T-cell (primary cell): ENCODE results near the gene PRKAR2B. TPM values are rescaled to one million over a fixed set of nuclear protein-coding genes. Genes with fewer than 3 reads are reported as not detected.

Experiments used
- ATAC-seq, 4 experiments: fragments of 200-7000 bp in 3 of 4; fragments of 150-1000 bp in 1 of 4; cut with Tn5 transposase; replicated peaks in 1 of 4; 1 replicate in 3 of 4; 2 replicates in 1 of 4; pipeline ENCODE4 v1.10.0; 2021; ENCODE audit warnings: moderate library complexity in 3 of 4, mild to moderate bottlenecking in 2 of 4, moderate number of reproducible peaks in 1 of 4
- CTCF ChIA-PET, 2 donors: fragments of 300-600 bp; sonication (Branson Sonifier 250); formaldehyde crosslinking; loops; one replicate each; lab custom pipeline; 2022; ENCODE audit warnings: antibody characterized with exemption in 2 of 2; lab: Charles Lee
- POLR2A ChIA-PET, 2 donors: fragments of 300-600 bp; sonication (Branson Sonifier 250); formaldehyde crosslinking; loops; one replicate each; lab custom pipeline; 2022; ENCODE audit warnings: antibody characterized with exemption in 2 of 2; lab: Charles Lee
- DNase-seq, 35 experiments: peaks; one replicate each; pipeline versions ENCODE4 v3.0.0 to v3.0.0-alpha.2; 2013 to 2023
- H3K27ac ChIP-seq: one replicate; pipeline ENCODE4 v1.5.1; 2013; ENCODE audit warnings: low read length
- H3K27me3 ChIP-seq, 2 experiments: replicated peaks in 1 of 2; 1 replicate in 1 of 2; 2 replicates in 1 of 2; pipeline versions ENCODE4 v1.6.1 to v1.7.0; 2013; ENCODE audit warnings: low read length in 1 of 2, mixed read lengths in 1 of 2; ENCODE audit not compliant: control insufficient read depth in 2 of 2, insufficient read depth in 2 of 2; ENCODE audit errors: extremely low read depth in 1 of 2
- H3K36me3 ChIP-seq, 2 donors: 1 replicate in 1 of 2; 2 replicates in 1 of 2; pipeline versions ENCODE4 v1.6.1 to v1.7.0; 2013; ENCODE audit warnings: low read length in 1 of 2; ENCODE audit not compliant: control insufficient read depth in 2 of 2, insufficient read depth in 1 of 2; ENCODE audit errors: extremely low read depth in 1 of 2
- H3K4me1 ChIP-seq, 2 experiments: 1 replicate in 1 of 2; 2 replicates in 1 of 2; pipeline versions ENCODE4 v1.6.1 to v1.7.0; 2013; ENCODE audit warnings: low read length in 2 of 2, mixed read lengths in 1 of 2; ENCODE audit not compliant: insufficient read depth in 2 of 2, control insufficient read depth in 1 of 2; ENCODE audit errors: extremely low read depth in 1 of 2
- H3K4me3 ChIP-seq, 2 donors: 1 replicate in 1 of 2; 2 replicates in 1 of 2; pipeline versions ENCODE4 v1.5.1 to v1.7.0; 2013; ENCODE audit warnings: mild to moderate bottlenecking in 2 of 2, low read length in 1 of 2, moderate library complexity in 1 of 2; ENCODE audit not compliant: control insufficient read depth in 1 of 2; ENCODE audit errors: extremely low read depth in 1 of 2
- H3K9me3 ChIP-seq: 2 replicates; pipeline ENCODE4 v1.7.0; 2013
- H3K27ac Mint-ChIP-seq, 2 donors: one replicate each; pipeline ENCODE4 v1.8.0; 2020 to 2021; ENCODE audit warnings: mild to moderate bottlenecking in 2 of 2, mixed read lengths in 2 of 2
- H3K27me3 Mint-ChIP-seq, 2 donors: one replicate each; pipeline ENCODE4 v1.8.0; 2021 to 2022; ENCODE audit warnings: mixed read lengths in 2 of 2
- H3K36me3 Mint-ChIP-seq: one replicate; pipeline ENCODE4 v1.8.0; 2021; ENCODE audit warnings: mixed read lengths
- H3K4me1 Mint-ChIP-seq, 3 donors: one replicate each; pipeline ENCODE4 v1.8.0; 2020 to 2022; ENCODE audit warnings: mixed read lengths in 3 of 3, mild to moderate bottlenecking in 1 of 3
- H3K4me3 Mint-ChIP-seq, 3 donors: one replicate each; pipeline ENCODE4 v1.8.0; 2020 to 2022; ENCODE audit warnings: mild to moderate bottlenecking in 3 of 3, mixed read lengths in 3 of 3, moderate library complexity in 3 of 3
- H3K9me3 Mint-ChIP-seq, 3 donors: one replicate each; pipeline ENCODE4 v1.8.0; 2020 to 2022; ENCODE audit warnings: mixed read lengths in 3 of 3
- WGBS: methylation state at CpG from one replicate; pipeline ENCODE4 v1.1.5; 2013; ENCODE audit warnings: missing lambda C conversion rate; ENCODE audit not compliant: insufficient coverage; 5-methylcytosine and 5-hydroxymethylcytosine counted together
- total RNA-seq, 35 experiments: library from RNA in 6 of 35; stranded (reverse) in 6 of 35; fragments of 120-200 nt in 1 of 35; gene quantifications; one replicate each; pipeline versions ENCODE4 v1.2.1 to v1.2.4 and lab custom pipeline; 2013 to 2026

PRKAR2B gene
- total RNA-seq, 5 donors from 2014 or later (not counting 1 experiment from before 2014, with no cell fraction given), result 0.58 to 2.2 (median 1.0) TPM

DNA sequence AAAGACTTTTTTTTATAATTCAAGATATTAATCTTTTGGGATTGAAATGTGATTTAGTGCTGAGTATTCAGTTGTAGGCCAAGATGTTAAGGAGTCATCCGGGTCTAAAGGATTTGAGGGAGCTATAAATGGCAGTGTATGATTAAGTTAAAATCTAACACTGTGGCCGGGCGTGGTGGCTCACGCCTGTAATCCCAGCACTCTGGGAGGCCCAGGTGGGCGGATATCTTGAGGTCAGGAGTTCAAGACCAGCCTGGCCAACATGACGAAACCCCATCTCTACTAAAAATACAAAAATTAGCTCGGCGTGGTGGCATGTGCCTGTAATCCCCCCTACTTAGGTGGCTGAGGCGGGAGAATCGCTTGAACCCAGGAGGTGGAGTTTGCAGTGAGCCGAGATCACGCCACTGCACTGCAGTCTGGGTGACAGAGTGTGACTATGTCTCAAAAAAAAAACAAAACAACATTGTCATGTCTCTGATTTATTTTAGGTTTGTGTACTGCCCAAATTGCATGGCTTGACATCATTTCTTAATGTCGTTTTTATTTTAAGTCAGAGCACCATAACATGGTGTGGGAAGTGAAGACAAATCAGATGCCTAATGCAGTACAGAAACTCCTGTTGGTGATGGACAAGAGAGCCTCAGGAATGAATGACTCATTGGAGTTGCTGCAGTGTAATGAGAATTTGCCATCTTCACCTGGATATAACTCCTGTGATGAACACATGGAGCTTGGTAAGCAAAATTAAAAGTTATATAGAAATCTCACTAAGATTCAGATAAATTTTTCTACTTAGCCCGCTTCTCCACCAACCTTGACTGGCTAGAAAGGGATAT, 135.0 kb downstream of the PRKAR2B start:
- POLR2A ChIA-PET, result interaction anchor here (0.6 to 6.7 kb wide), 9 partner anchors 8 to 721 kb away, joined by 3 to 76 read pairs (median 6); partner anchors contain the start of gene HBP1 (in 2 of the 2)
- H3K4me3 ChIP-seq, result no peak overlapping the region
- peaks cover 6 to 13% of the 10 kb centered on the region in 2 experiments for H3K4me1 ChIP-seq
- no peaks in the 10 kb centered on the region for H3K27me3 Mint-ChIP-seq
- peaks cover 32% of the 10 kb centered on the region for H3K36me3 Mint-ChIP-seq
- peak overlapping the region in 1 of 2 donors; percentile 72 for H3K27ac Mint-ChIP-seq
- peaks cover 0 to 46% of the 10 kb centered on the region in 2 donors for H3K36me3 ChIP-seq
- 92% methylated on average over 5 of the region's 14 CpGs for WGBS
- H3K27ac ChIP-seq, result no peak overlapping the region
- peak overlapping the region in 1 of 3 donors; percentile 32 for H3K4me3 Mint-ChIP-seq
- no peaks in the 10 kb centered on the region for H3K27me3 ChIP-seq
- no peak for ATAC-seq
- no peak for DNase-seq
- H3K9me3 ChIP-seq, result no peaks in the 10 kb centered on the region
- H3K9me3 Mint-ChIP-seq, result no peaks in the 10 kb centered on the region
- peaks cover 63 to 65% (median 63%) of the 10 kb centered on the region in 3 donors for H3K4me1 Mint-ChIP-seq
- CTCF ChIA-PET, result interaction anchor here in 1 of 2 donors (0.6 to 3.9 kb wide), 6 partner anchors 10 to 32 kb away, joined by 4 to 21 read pairs (median 5); partner anchors contain the start of gene HBP1

DNA sequence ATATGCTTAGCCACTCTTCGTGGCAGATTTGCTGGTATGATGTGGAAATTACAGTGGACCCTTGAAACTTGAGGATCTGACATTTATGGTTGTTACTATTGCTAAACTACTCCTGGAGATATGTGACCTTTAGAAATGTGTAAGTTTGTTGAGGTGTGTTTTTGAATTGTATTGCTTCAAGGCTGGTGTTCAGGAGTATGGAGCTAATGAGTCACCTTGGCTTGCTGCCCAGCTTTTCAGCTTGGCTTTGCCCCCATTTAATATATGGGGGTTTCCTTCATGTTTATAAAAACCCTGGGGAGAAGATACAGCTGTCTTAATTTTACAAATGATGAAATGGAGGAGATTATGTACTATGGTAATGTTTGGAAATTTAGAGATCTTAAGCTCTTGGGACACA, 135.9 kb downstream of the PRKAR2B start:
- peak; percentile 21 to 81 (median 54) for ATAC-seq
- Histone ChIP-seq H3K4me1 (peaks cover 4 to 12% of the 10 kb centered on the region in 2 experiments), H3K9me3 (no peaks in the 10 kb centered on the region), H3K27ac (no peak overlapping the region), H3K4me3 (no peak overlapping the region), H3K36me3 (peaks cover 0 to 54% of the 10 kb centered on the region in 2 donors), H3K27me3 (no peaks in the 10 kb centered on the region)
- POLR2A ChIA-PET, result interaction anchor here (0.6 to 6.7 kb wide), 8 partner anchors 9 to 720 kb away, joined by 3 to 76 read pairs (median 8); partner anchors contain the start of gene HBP1 (in 2 of the 2)
- Mint-ChIP-seq H3K9me3 (no peaks in the 10 kb centered on the region), H3K27me3 (no peaks in the 10 kb centered on the region), H3K4me3 (peak overlapping the region in 2 of 3 donors; percentile 13 to 32), H3K4me1 (peaks cover 61 to 65% (median 63%) of the 10 kb centered on the region in 3 donors), H3K36me3 (peaks cover 40% of the 10 kb centered on the region), H3K27ac (peak overlapping the region; percentile 45 to 79)
- DNase-seq, result peak in 24 of 35 experiments; percentile 8 to 67 (median 21)
- CTCF ChIA-PET, result interaction anchor here (0.5 to 3.9 kb wide), 9 partner anchors 10 to 54 kb away, joined by 4 to 21 read pairs (median 5); partner anchors contain the start of gene HBP1 (in 1 of the 2)
- 9% methylated on average over 1 of the region's 1 CpG for WGBS

DNA sequence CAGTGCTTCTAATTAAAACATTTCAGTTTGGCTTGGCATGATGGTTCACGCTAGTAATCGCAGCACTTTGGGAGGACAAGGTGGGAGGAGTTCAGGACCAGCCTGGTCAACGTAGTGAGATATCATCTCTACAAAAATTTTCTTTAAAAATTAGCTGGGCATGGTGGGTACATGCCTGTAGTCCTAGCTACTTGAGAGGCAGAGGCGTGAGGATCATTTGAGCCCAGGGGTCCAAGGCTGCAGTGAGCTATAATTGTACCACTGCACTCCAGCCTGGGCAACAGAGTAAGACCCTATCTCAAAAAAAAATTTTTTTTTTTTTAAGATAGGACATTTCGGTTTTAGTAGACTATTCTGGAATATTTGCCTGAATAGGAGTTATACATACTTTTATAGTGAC, 136.7 kb downstream of the PRKAR2B start:
- Mint-ChIP-seq H3K27ac (peak overlapping the region; percentile 45 to 79), H3K4me1 (peaks cover 53 to 59% (median 56%) of the 10 kb centered on the region in 3 donors), H3K4me3 (no peak overlapping the region), H3K27me3 (no peaks in the 10 kb centered on the region), H3K36me3 (peaks cover 45% of the 10 kb centered on the region), H3K9me3 (no peaks in the 10 kb centered on the region)
- CTCF ChIA-PET, result interaction anchor here (0.6 to 3.9 kb wide), 8 partner anchors 12 to 1841 kb away, joined by 3 to 21 read pairs (median 6); partner anchors contain the start of gene HBP1 (in 1 of the 2)
- Histone ChIP-seq H3K9me3 (no peaks in the 10 kb centered on the region), H3K27me3 (no peaks in the 10 kb centered on the region), H3K27ac (no peak overlapping the region), H3K4me3 (no peak overlapping the region), H3K36me3 (peaks cover 0 to 62% of the 10 kb centered on the region in 2 donors), H3K4me1 (peaks cover 4 to 9% of the 10 kb centered on the region in 2 experiments)
- WGBS, result 70% methylated on average over 2 of the region's 5 CpGs
- peak in 1 of 4 experiments; percentile 24 for ATAC-seq
- no peak for DNase-seq
- POLR2A ChIA-PET, result interaction anchor here (0.5 to 6.7 kb wide), 9 partner anchors 8 to 825 kb away, joined by 3 to 76 read pairs (median 11); partner anchors contain the start of gene HBP1 (in 2 of the 2)

DNA sequence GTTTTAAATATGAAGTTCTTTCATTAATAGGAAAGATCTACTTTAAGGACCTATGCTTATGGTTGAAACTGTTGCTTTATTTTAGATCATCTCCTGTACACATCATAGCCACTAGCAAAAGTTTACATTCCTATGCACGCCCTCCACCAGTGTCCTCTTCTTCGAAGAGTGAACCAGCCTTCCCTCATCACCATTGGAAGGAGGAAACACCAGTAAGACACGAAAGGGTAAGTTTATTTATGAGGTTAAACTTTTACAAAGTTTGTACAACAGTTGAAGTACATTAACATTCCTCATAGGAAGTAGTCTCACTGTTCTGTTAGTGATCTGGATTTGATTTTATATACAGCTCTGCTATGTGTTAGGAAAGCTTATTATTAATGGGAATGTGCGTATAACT, 141.2 kb downstream of the PRKAR2B start:
- CTCF ChIA-PET, result interaction anchor here in 1 of 2 donors (0.6 kb wide), 1 partner anchor 38 kb away, joined by 3 read pairs; no protein-coding TSS in a partner anchor
- Histone ChIP-seq H3K9me3 (no peaks in the 10 kb centered on the region), H3K4me1 (no peaks in the 10 kb centered on the region), H3K4me3 (no peak overlapping the region), H3K36me3 (peaks cover 3 to 82% of the 10 kb centered on the region in 2 donors), H3K27ac (no peak overlapping the region), H3K27me3 (no peaks in the 10 kb centered on the region)
- DNase-seq (no peak), ATAC-seq (no peak)
- H3K27ac Mint-ChIP-seq, result no peak overlapping the region
- no peaks in the 10 kb centered on the region for H3K27me3 Mint-ChIP-seq
- POLR2A ChIA-PET, result interaction anchor here (0.6 to 1.4 kb wide), 7 partner anchors 8 to 1384 kb away, joined by 3 to 13 read pairs (median 4); partner anchors contain the start of gene HBP1 (in 2 of the 2)
- no CpG with 5 or more reads among the region's 4 CpGs for WGBS
- H3K9me3 Mint-ChIP-seq, result no peaks in the 10 kb centered on the region
- H3K36me3 Mint-ChIP-seq, result peaks cover 72% of the 10 kb centered on the region
- no peak overlapping the region for H3K4me3 Mint-ChIP-seq
- peaks cover 29 to 42% (median 34%) of the 10 kb centered on the region in 3 donors for H3K4me1 Mint-ChIP-seq

DNA sequence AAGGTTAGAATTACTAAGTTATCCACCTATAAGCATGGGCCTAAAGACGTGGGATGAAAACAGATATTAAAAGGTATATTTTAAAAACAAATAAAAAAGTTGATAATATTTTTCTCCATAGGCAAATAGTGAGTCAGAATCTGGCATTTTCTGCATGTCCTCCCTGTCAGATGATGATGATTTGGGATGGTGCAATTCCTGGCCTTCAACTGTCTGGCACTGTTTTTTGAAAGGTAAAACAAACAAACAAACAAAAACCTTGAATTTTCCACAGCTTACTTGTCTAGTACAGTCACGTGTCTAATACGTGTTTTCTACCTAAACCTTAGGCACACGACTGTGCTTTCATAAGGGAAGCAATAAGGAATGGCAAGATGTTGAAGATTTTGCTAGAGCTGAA, 141.7 kb downstream of the PRKAR2B start:
- peaks cover 24 to 37% (median 29%) of the 10 kb centered on the region in 3 donors for H3K4me1 Mint-ChIP-seq
- POLR2A ChIA-PET, result interaction anchor here (0.7 to 1.2 kb wide), 4 partner anchors 13 to 26 kb away, joined by 3 to 13 read pairs (median 7); partner anchors contain the start of gene HBP1 (in 2 of the 2)
- DNase-seq, result no peak

More for the DNA sequence above, 141.7 kb downstream of the PRKAR2B start:
- Histone ChIP-seq H3K36me3 (peaks cover 3 to 81% of the 10 kb centered on the region in 2 donors), H3K27me3 (no peaks in the 10 kb centered on the region), H3K9me3 (no peaks in the 10 kb centered on the region), H3K27ac (no peak overlapping the region), H3K4me1 (no peaks in the 10 kb centered on the region), H3K4me3 (no peak overlapping the region)
- H3K9me3 Mint-ChIP-seq, result no peaks in the 10 kb centered on the region
- no CpG with 5 or more reads among the region's 4 CpGs for WGBS
- peaks cover 67% of the 10 kb centered on the region for H3K36me3 Mint-ChIP-seq
- no peak overlapping the region for H3K4me3 Mint-ChIP-seq
- no peak overlapping the region for H3K27ac Mint-ChIP-seq
- no peaks in the 10 kb centered on the region for H3K27me3 Mint-ChIP-seq
- CTCF ChIA-PET, result interaction anchor here (0.6 kb wide), 2 partner anchors 38 to 477 kb away, joined by 3 read pairs; no protein-coding TSS in a partner anchor
- no peak for ATAC-seq
